Ishikawa (cell line): ENCODE measurements around the gene DHRS12.

Experiments used
- RAD21 ChIP-seq: IDR thresholded peaks from 2 replicates; pipeline ENCODE4 v1.6.1; 2012; ENCODE audit warnings: low read depth
- YY1 ChIP-seq: IDR thresholded peaks from 2 replicates; pipeline ENCODE4 v1.6.1; 2012; ENCODE audit warnings: low read depth
- TF ChIP-seq, protein P1 (sequence below): IDR thresholded peaks from 2 replicates; pipeline ENCODE4 v1.6.1; 2012; ENCODE audit warnings: low read depth, mild to moderate bottlenecking

DNA sequence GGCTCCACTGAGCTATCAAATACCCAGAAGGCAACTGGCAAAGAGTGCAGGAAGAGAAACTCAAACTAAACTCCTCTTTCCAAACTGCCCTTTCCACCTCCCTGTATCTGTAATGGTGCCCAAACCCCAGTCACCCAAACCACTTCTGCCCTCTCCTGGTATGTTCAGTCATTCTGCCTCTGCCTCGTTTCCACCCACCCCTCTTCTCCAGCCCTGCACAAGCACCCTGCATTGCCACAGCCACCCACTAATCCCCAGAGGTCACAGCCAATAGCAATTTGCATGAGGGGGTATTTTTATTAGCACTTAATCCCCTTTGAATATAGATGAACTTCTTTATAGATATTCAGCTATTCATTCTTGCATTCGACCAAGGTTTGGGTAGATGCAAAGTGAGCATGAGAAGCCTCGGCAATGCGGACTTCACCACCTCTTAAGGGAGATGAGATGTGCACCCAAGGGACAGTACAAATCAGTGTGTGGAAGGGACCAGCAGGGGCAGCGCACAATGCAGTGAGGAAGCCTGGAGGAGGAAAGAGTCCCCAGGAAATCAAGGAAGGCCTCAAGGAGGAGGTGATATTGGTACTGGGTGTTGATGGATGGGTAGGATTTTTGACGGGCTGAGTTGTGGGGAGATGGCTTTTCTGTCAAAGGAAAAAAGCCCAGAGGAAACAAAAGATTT lies 28.6 kb upstream of the DHRS12 start:
- TF ChIP-seq, protein P1, sequence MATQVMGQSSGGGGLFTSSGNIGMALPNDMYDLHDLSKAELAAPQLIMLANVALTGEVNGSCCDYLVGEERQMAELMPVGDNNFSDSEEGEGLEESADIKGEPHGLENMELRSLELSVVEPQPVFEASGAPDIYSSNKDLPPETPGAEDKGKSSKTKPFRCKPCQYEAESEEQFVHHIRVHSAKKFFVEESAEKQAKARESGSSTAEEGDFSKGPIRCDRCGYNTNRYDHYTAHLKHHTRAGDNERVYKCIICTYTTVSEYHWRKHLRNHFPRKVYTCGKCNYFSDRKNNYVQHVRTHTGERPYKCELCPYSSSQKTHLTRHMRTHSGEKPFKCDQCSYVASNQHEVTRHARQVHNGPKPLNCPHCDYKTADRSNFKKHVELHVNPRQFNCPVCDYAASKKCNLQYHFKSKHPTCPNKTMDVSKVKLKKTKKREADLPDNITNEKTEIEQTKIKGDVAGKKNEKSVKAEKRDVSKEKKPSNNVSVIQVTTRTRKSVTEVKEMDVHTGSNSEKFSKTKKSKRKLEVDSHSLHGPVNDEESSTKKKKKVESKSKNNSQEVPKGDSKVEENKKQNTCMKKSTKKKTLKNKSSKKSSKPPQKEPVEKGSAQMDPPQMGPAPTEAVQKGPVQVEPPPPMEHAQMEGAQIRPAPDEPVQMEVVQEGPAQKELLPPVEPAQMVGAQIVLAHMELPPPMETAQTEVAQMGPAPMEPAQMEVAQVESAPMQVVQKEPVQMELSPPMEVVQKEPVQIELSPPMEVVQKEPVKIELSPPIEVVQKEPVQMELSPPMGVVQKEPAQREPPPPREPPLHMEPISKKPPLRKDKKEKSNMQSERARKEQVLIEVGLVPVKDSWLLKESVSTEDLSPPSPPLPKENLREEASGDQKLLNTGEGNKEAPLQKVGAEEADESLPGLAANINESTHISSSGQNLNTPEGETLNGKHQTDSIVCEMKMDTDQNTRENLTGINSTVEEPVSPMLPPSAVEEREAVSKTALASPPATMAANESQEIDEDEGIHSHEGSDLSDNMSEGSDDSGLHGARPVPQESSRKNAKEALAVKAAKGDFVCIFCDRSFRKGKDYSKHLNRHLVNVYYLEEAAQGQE, result no peak
- TF ChIP-seq RAD21 (peak; percentile 52), YY1 (no peak)
